H9 (cell line): ENCODE measurements around the gene TRABD. TPM values are rescaled to one million over a fixed set of nuclear protein-coding genes. Genes with fewer than 3 reads are reported as not detected.

Experiments used
- DNase-seq: peaks from one replicate; pipeline ENCODE4 v3.0.0-alpha.2; 2017
- H2AFZ ChIP-seq: one replicate; pipeline ENCODE4 v1.6.1; 2013; ENCODE audit warnings: mild to moderate bottlenecking, low read length, control low read depth, moderate library complexity
- H2AK5ac ChIP-seq: 2 replicates; pipeline ENCODE4 v1.6.1; 2013; ENCODE audit warnings: low read length, control low read depth, mixed read lengths; ENCODE audit not compliant: insufficient read length
- H2BK120ac ChIP-seq: one replicate; pipeline ENCODE4 v1.6.1; 2013; ENCODE audit warnings: low read depth, mild to moderate bottlenecking, low read length, control low read depth, inconsistent platforms; ENCODE audit not compliant: poor library complexity, severe bottlenecking
- H2BK12ac ChIP-seq: 2 replicates; pipeline ENCODE4 v1.6.1; 2013; ENCODE audit warnings: low read length, control low read depth, mixed read lengths, low read depth; ENCODE audit not compliant: insufficient read length
- H2BK15ac ChIP-seq: 2 replicates; pipeline ENCODE4 v1.6.1; 2013; ENCODE audit warnings: low read depth, low read length, control low read depth
- H2BK20ac ChIP-seq: one replicate; pipeline ENCODE4 v1.6.1; 2013; ENCODE audit warnings: low read depth, mild to moderate bottlenecking, low read length, control low read depth, inconsistent platforms; ENCODE audit not compliant: poor library complexity, severe bottlenecking
- H2BK5ac ChIP-seq: 2 replicates; pipeline ENCODE4 v1.6.1; 2013; ENCODE audit warnings: low read length, control low read depth, mixed read lengths; ENCODE audit not compliant: insufficient read length
- H3K14ac ChIP-seq: 2 replicates; pipeline ENCODE4 v1.6.1; 2013; ENCODE audit warnings: low read length, control low read depth; ENCODE audit not compliant: insufficient read depth
- H3K18ac ChIP-seq: 2 replicates; pipeline ENCODE4 v1.6.1; 2013; ENCODE audit warnings: low read depth, mild to moderate bottlenecking, mixed read lengths, low read length, control low read depth; ENCODE audit not compliant: insufficient read length
- H3K23ac ChIP-seq: 2 replicates; pipeline ENCODE4 v1.6.1; 2013; ENCODE audit warnings: low read length, control low read depth, mixed read lengths, low read depth; ENCODE audit not compliant: insufficient read length
- H3K23me2 ChIP-seq: 2 replicates; pipeline ENCODE4 v1.6.1; 2013; ENCODE audit warnings: low read depth, mild to moderate bottlenecking, mixed read lengths, low read length, control low read depth; ENCODE audit not compliant: insufficient read length, poor library complexity, severe bottlenecking
- H3K27ac ChIP-seq: 2 replicates; pipeline ENCODE4 v1.5.1; 2013; ENCODE audit warnings: low read length, control low read depth, mixed read lengths, low read depth; ENCODE audit not compliant: insufficient read length
- H3K27me3 ChIP-seq: 2 replicates; pipeline ENCODE4 v1.6.1; 2013; ENCODE audit warnings: low read length, control low read depth, inconsistent platforms; ENCODE audit not compliant: insufficient read depth
- H3K4ac ChIP-seq: 2 replicates; pipeline ENCODE4 v1.6.1; 2013; ENCODE audit warnings: low read depth, mild to moderate bottlenecking, control low read depth, inconsistent platforms, low read length, moderate library complexity
- H3K4me1 ChIP-seq: 2 replicates; pipeline ENCODE4 v1.6.1; 2013; ENCODE audit warnings: low read length, control low read depth, inconsistent platforms; ENCODE audit not compliant: insufficient read depth
- H3K4me2 ChIP-seq: 2 replicates; pipeline ENCODE4 v1.6.1; 2013; ENCODE audit warnings: low read length, control low read depth, mixed read lengths; ENCODE audit not compliant: insufficient read length, insufficient read depth
- H3K56ac ChIP-seq: 2 replicates; pipeline ENCODE4 v1.6.1; 2013; ENCODE audit warnings: low read depth, mild to moderate bottlenecking, mixed read lengths, low read length, control low read depth; ENCODE audit not compliant: insufficient read length
- H3K79me1 ChIP-seq: 2 replicates; pipeline ENCODE4 v1.6.1; 2013; ENCODE audit warnings: low read depth, mild to moderate bottlenecking, moderate library complexity, low read length, control low read depth, inconsistent platforms; ENCODE audit not compliant: insufficient read depth, poor library complexity, severe bottlenecking
- H3K79me2 ChIP-seq: 2 replicates; pipeline ENCODE4 v1.6.1; 2013; ENCODE audit warnings: low read length, control low read depth, inconsistent platforms; ENCODE audit not compliant: insufficient read depth
- H3K9ac ChIP-seq: 2 replicates; pipeline ENCODE4 v1.6.1; 2013; ENCODE audit warnings: low read length, control low read depth, mixed read lengths; ENCODE audit not compliant: insufficient read length; ENCODE audit errors: extremely low read depth
- H3K9me3 ChIP-seq: one replicate; pipeline ENCODE4 v1.6.1; 2013; ENCODE audit warnings: low read depth, low read length, inconsistent platforms; ENCODE audit not compliant: control insufficient read depth
- H3T11ph ChIP-seq: one replicate; pipeline ENCODE4 v1.6.1; 2013; ENCODE audit warnings: mild to moderate bottlenecking, low read length, control low read depth, inconsistent platforms
- H4K20me1 ChIP-seq: one replicate; pipeline ENCODE4 v1.6.1; 2013; ENCODE audit not compliant: control insufficient read depth, insufficient read length, insufficient read depth
- H4K5ac ChIP-seq: 2 replicates; pipeline ENCODE4 v1.6.1; 2013; ENCODE audit warnings: low read depth, mild to moderate bottlenecking, mixed read lengths, low read length, control low read depth; ENCODE audit not compliant: insufficient read length
- H4K8ac ChIP-seq: replicated peaks from 2 replicates; pipeline ENCODE4 v1.6.1; 2013; ENCODE audit warnings: low read length, control low read depth, mixed read lengths, low read depth; ENCODE audit not compliant: insufficient read length
- H4K91ac ChIP-seq: 2 replicates; pipeline ENCODE4 v1.6.1; 2013; ENCODE audit warnings: low read depth, mild to moderate bottlenecking, moderate library complexity, mixed read lengths, low read length, control low read depth; ENCODE audit not compliant: insufficient read length
- H3K27ac Mint-ChIP-seq, 3 experiments: 2 replicates in 2 of 3; 3 replicates in 1 of 3; pipeline ENCODE4 v1.8.0; 2020 to 2021; ENCODE audit warnings: mixed read lengths in 3 of 3, mild to moderate bottlenecking in 1 of 3, moderate library complexity in 1 of 3
- H3K27me3 Mint-ChIP-seq: 2 replicates; pipeline ENCODE4 v1.8.0; 2021; ENCODE audit warnings: low read depth, mild to moderate bottlenecking, moderate library complexity, mixed read lengths
- H3K36me3 Mint-ChIP-seq, 3 experiments: 2 replicates in 2 of 3; 3 replicates in 1 of 3; pipeline ENCODE4 v1.8.0; 2020 to 2021; ENCODE audit warnings: low read depth in 3 of 3, mixed read lengths in 3 of 3; ENCODE audit not compliant: insufficient read depth in 1 of 3
- H3K4me1 Mint-ChIP-seq, 2 experiments: 2 replicates each; pipeline ENCODE4 v1.8.0; 2020; ENCODE audit warnings: mixed read lengths in 2 of 2
- H3K4me3 Mint-ChIP-seq, 2 experiments: 2 replicates in 1 of 2; 3 replicates in 1 of 2; pipeline ENCODE4 v1.8.0; 2020 to 2021; ENCODE audit warnings: mild to moderate bottlenecking in 2 of 2, mixed read lengths in 2 of 2, moderate library complexity in 1 of 2
- H3K9me3 Mint-ChIP-seq, 2 experiments: 2 replicates in 1 of 2; 3 replicates in 1 of 2; pipeline ENCODE4 v1.8.0; 2020; ENCODE audit warnings: mild to moderate bottlenecking in 2 of 2, mixed read lengths in 2 of 2, moderate library complexity in 1 of 2
- CTCF ChIP-seq: fragments of 200-600 bp; sonication (generic); conservative IDR thresholded peaks from 3 replicates; pipeline ENCODE4 v1.8.0; 2021; ENCODE audit warnings: antibody characterized with exemption, mild to moderate bottlenecking
- WGBS: extraction: QIAGEN DNeasy Blood & Tissue Kit; methylation state at CpG from one replicate; pipeline ENCODE4 v1.1.7; 2013; ENCODE audit warnings: missing lambda C conversion rate, low lambda C conversion rate, mixed read lengths; ENCODE audit not compliant: insufficient read length; ENCODE audit errors: extremely low coverage; 5-methylcytosine and 5-hydroxymethylcytosine counted together
- total RNA-seq: library from RNA; stranded (reverse); gene quantifications from 2 replicates; pipeline ENCODE4 v1.2.1, GENCODE V29; 2021

TRABD gene
- total RNA-seq, 1 experiment from 2014 or later: 47.8 TPM

- Histone ChIP-seq H3K27ac (no peak overlapping the region), H2AFZ (no peak overlapping the region), H3K79me1 (no peaks in the 10 kb centered on the region), H4K8ac (no peak overlapping the region), H3K4ac (no peak overlapping the region), H3K4me2 (no peak overlapping the region), H3K27me3 (no peaks in the 10 kb centered on the region), H2BK15ac (no peak overlapping the region), H3K9me3 (no peaks in the 10 kb centered on the region), H3K79me2 (0 out of 2 replicates have a peak, but pooled peaks cover 3% of the 10 kb centered on the region), H4K20me1 (peaks cover 3% of the 10 kb centered on the region), H4K91ac (no peak overlapping the region), H3K23me2 (no peaks in the 10 kb centered on the region), H3T11ph (no peak overlapping the region), H2BK120ac (no peak overlapping the region), H2AK5ac (no peak overlapping the region), H2BK5ac (no peak overlapping the region), H3K4me1 (no peaks in the 10 kb centered on the region), H3K9ac (no peak overlapping the region), H2BK12ac (no peak overlapping the region), H3K18ac (no peak overlapping the region), H3K56ac (no peak overlapping the region), H3K23ac (no peak overlapping the region), H4K5ac (no peak overlapping the region), H3K14ac (no peak overlapping the region), H2BK20ac (no peak overlapping the region)
- Mint-ChIP-seq H3K4me3 (no peak overlapping the region), H3K9me3 (no peaks in the 10 kb centered on the region), H3K27ac (peak overlapping the region in 1 of 3 experiments; percentile 81; a peak in 2 of 7 replicates), H3K4me1 (peaks cover 5 to 9% of the 10 kb centered on the region in 2 experiments), H3K36me3 (peaks cover 20 to 79% (median 66%) of the 10 kb centered on the region in 3 experiments), H3K27me3 (no peaks in the 10 kb centered on the region)
- no peak for TF ChIP-seq CTCF
- WGBS: no CpG with 5 or more reads among the region's 42 CpGs
- peak; percentile 77 for DNase-seq
Measured at GRCh38 chr22:50218996-50219727, 33.4 kb downstream of the TRABD start.
